NCI-H128 (cell line): Measurements from ENCODE around the gene CCL20.

ENCODE experiments used
- DNase-seq: peaks from one replicate; lab custom pipeline; 2025; ENCODE audit not compliant: unreplicated experiment; lab: John Stamatoyannopoulos, UW

CCL20 gene

GRCh38 chr2:227802882-227803281, 10.8 kb upstream of the CCL20 start:
- no peak for DNase-seq

GRCh38 chr2:227804975-227805374, 8.7 kb upstream of the CCL20 start:
- DNase-seq = no peak

GRCh38 chr2:227805578-227805977, 8.1 kb upstream of the CCL20 start:
- DNase-seq = no peak

GRCh38 chr2:227808936-227809335, 4.7 kb upstream of the CCL20 start:
- no peak for DNase-seq

- no peak for DNase-seq
Observed at GRCh38 chr2:227812001-227812400, 1.6 kb upstream of the CCL20 start.

GRCh38 chr2:227813229-227813561, 447 bp upstream of the CCL20 start:
- DNase-seq = no peak

- DNase-seq = no peak
Observed at GRCh38 chr2:227815066-227815465, 1.4 kb downstream of the CCL20 start.

GRCh38 chr2:227816507-227817294, 3.1 kb downstream of the CCL20 start:
- no peak for DNase-seq

- DNase-seq = no peak
Observed at GRCh38 chr2:227817336-227817735, 3.7 kb downstream of the CCL20 start.

- no peak for DNase-seq
Observed at GRCh38 chr2:227817850-227818674, 4.4 kb downstream of the CCL20 start.

GRCh38 chr2:227818675-227819397, 5.2 kb downstream of the CCL20 start:
- DNase-seq = no peak

GRCh38 chr2:227819398-227819697, 5.7 kb downstream of the CCL20 start:
- no peak for DNase-seq

GRCh38 chr2:227821043-227821942, 7.7 kb downstream of the CCL20 start:
- no peak for DNase-seq

- DNase-seq = no peak
Observed at GRCh38 chr2:227822416-227823003, 8.9 kb downstream of the CCL20 start.

GRCh38 chr2:227823922-227824321, 10.3 kb downstream of the CCL20 start:
- DNase-seq = no peak

GRCh38 chr2:227824711-227825110, 11.1 kb downstream of the CCL20 start:
- no peak for DNase-seq

GRCh38 chr2:227826019-227826521, 12.4 kb downstream of the CCL20 start:
- no peak for DNase-seq

GRCh38 chr2:227826563-227826962, 12.9 kb downstream of the CCL20 start:
- no peak for DNase-seq

GRCh38 chr2:227827143-227827542, 13.5 kb downstream of the CCL20 start:
- no peak for DNase-seq

GRCh38 chr2:227828477-227828912, 14.9 kb downstream of the CCL20 start:
- DNase-seq = no peak
